ENCODE data around the gene STMN1. TPM values are rescaled to one million over a fixed set of nuclear protein-coding genes. Genes with fewer than 3 reads are reported as not detected.

STMN1 gene
- total and polyA plus RNA-seq, 3 experiments from 2014 or later = 88.7 to 325 (median 306) TPM

GRCh38 chr1:25888426-25888987 is 17.7 kb downstream of the STMN1 start:
- H3K27ac ChIP-seq (ENCODE audit: low read depth, low read length) = no peak overlapping the region
- no peaks in the 10 kb centered on the region for H3K4me1 ChIP-seq (ENCODE audit: insufficient read depth, low read length)
- H3K27me3 Mint-ChIP-seq = no peaks in the 10 kb centered on the region
- H3K36me3 Mint-ChIP-seq = no peaks in the 10 kb centered on the region
- no peaks in the 10 kb centered on the region for H3K9me3 ChIP-seq (ENCODE audit: low read length)
- DNase-seq = peak in 1 of 5 donors; percentile 7
- no peaks in the 10 kb centered on the region for H3K36me3 ChIP-seq (ENCODE audit: insufficient read depth, low read length)
- H3K27me3 ChIP-seq (ENCODE audit: insufficient read depth, low read length, poor library complexity, severe bottlenecking) = no peaks in the 10 kb centered on the region
- no peak overlapping the region for H3K4me3 ChIP-seq (ENCODE audit: low read length)
- no peaks in the 10 kb centered on the region for H3K9me3 Mint-ChIP-seq
- H3K27ac Mint-ChIP-seq = peak overlapping the region in 2 of 8 donors; percentile 11 to 61
- no peak overlapping the region for H3K4me3 Mint-ChIP-seq
- H3K4me1 Mint-ChIP-seq = no peaks in the 10 kb centered on the region
- CTCF ChIA-PET = interaction anchor here (1.9 kb wide), 1 partner anchor 109 kb away, joined by 5 read pairs; the partner anchor contains the start of gene PAFAH2
- POLR2A ChIA-PET = no interaction called here

- Histone ChIP-seq H3K4me3 (ENCODE audit: low read length) (no peak overlapping the region), H3K27ac (ENCODE audit: low read depth, low read length) (no peak overlapping the region), H3K27me3 (ENCODE audit: insufficient read depth, low read length, poor library complexity, severe bottlenecking) (no peaks in the 10 kb centered on the region), H3K4me1 (ENCODE audit: insufficient read depth, low read length) (no peaks in the 10 kb centered on the region), H3K9me3 (ENCODE audit: low read length) (no peaks in the 10 kb centered on the region), H3K36me3 (ENCODE audit: insufficient read depth, low read length) (no peaks in the 10 kb centered on the region)
- Mint-ChIP-seq H3K27ac (no peak overlapping the region), H3K9me3 (no peaks in the 10 kb centered on the region), H3K4me1 (no peaks in the 10 kb centered on the region), H3K27me3 (no peaks in the 10 kb centered on the region), H3K36me3 (no peaks in the 10 kb centered on the region), H3K4me3 (no peak overlapping the region)
- no peak for DNase-seq
- ChIA-PET POLR2A (no interaction called here), CTCF (interaction anchor here (1.4 to 3.1 kb wide), 2 partner anchors 9 to 10 kb away, joined by 4 to 13 read pairs; partner anchors contain the start of gene PAQR7)
These were observed 20.6 kb downstream of the STMN1 start for GRCh38 chr1:25885602-25886001.

GRCh38 chr1:25881266-25881665 is 25.0 kb downstream of the STMN1 start:
- Histone ChIP-seq H3K4me3 (ENCODE audit: low read length) (no peak overlapping the region), H3K27ac (ENCODE audit: low read depth, low read length) (no peak overlapping the region), H3K36me3 (ENCODE audit: insufficient read depth, low read length) (no peaks in the 10 kb centered on the region), H3K4me1 (ENCODE audit: insufficient read depth, low read length) (no peaks in the 10 kb centered on the region), H3K27me3 (ENCODE audit: insufficient read depth, low read length, poor library complexity, severe bottlenecking) (no peaks in the 10 kb centered on the region), H3K9me3 (ENCODE audit: low read length) (no peaks in the 10 kb centered on the region)
- Mint-ChIP-seq H3K4me3 (no peak overlapping the region), H3K27ac (no peak overlapping the region), H3K4me1 (peaks cover under 1 to 2% (median 1%) of the 10 kb centered on the region in 3 donors), H3K36me3 (no peaks in the 10 kb centered on the region), H3K9me3 (no peaks in the 10 kb centered on the region), H3K27me3 (peaks cover 0 to 6% of the 10 kb centered on the region in 2 donors)
- CTCF ChIA-PET = no interaction called here
- DNase-seq = no peak
- POLR2A ChIA-PET = no interaction called here

- Histone ChIP-seq H3K27me3 (ENCODE audit: insufficient read depth, low read length, poor library complexity, severe bottlenecking) (no peaks in the 10 kb centered on the region), H3K36me3 (ENCODE audit: insufficient read depth, low read length) (no peaks in the 10 kb centered on the region), H3K27ac (ENCODE audit: low read depth, low read length) (no peak overlapping the region), H3K4me1 (ENCODE audit: insufficient read depth, low read length) (no peaks in the 10 kb centered on the region), H3K4me3 (ENCODE audit: low read length) (no peak overlapping the region), H3K9me3 (ENCODE audit: low read length) (no peaks in the 10 kb centered on the region)
- peaks cover 5% of the 10 kb centered on the region in 3 donors for H3K4me1 Mint-ChIP-seq
- ChIA-PET CTCF (no interaction called here), POLR2A (no interaction called here)
- H3K27me3 Mint-ChIP-seq = peaks cover 0 to 6% of the 10 kb centered on the region in 2 donors
- H3K36me3 Mint-ChIP-seq = no peaks in the 10 kb centered on the region
- H3K9me3 Mint-ChIP-seq = no peaks in the 10 kb centered on the region
- no peak for DNase-seq
- H3K27ac Mint-ChIP-seq = peak overlapping the region in 1 of 8 donors; percentile 89
- H3K4me3 Mint-ChIP-seq = no peak overlapping the region
These were observed 25.7 kb downstream of the STMN1 start for GRCh38 chr1:25880518-25880917.

- Histone ChIP-seq H3K4me1 (ENCODE audit: insufficient read depth, low read length) (peaks cover 4% of the 10 kb centered on the region), H3K9me3 (ENCODE audit: low read length) (no peaks in the 10 kb centered on the region), H3K4me3 (ENCODE audit: low read length) (no peak overlapping the region), H3K36me3 (ENCODE audit: insufficient read depth, low read length) (no peaks in the 10 kb centered on the region), H3K27me3 (ENCODE audit: insufficient read depth, low read length, poor library complexity, severe bottlenecking) (no peaks in the 10 kb centered on the region), H3K27ac (ENCODE audit: low read depth, low read length) (no peak overlapping the region)
- CTCF ChIA-PET = no interaction called here
- peaks cover 5 to 10% (median 8%) of the 10 kb centered on the region in 3 donors for H3K4me1 Mint-ChIP-seq
- peaks cover 0 to 6% of the 10 kb centered on the region in 2 donors for H3K27me3 Mint-ChIP-seq
- peak overlapping the region in 2 of 8 donors; percentile 38 to 55 for H3K27ac Mint-ChIP-seq
- POLR2A ChIA-PET = no interaction called here
- H3K9me3 Mint-ChIP-seq = no peaks in the 10 kb centered on the region
- no peak overlapping the region for H3K4me3 Mint-ChIP-seq
- no peak for DNase-seq
- no peaks in the 10 kb centered on the region for H3K36me3 Mint-ChIP-seq
These were observed 26.5 kb downstream of the STMN1 start for GRCh38 chr1:25879675-25880074.

- peaks cover 11% of the 10 kb centered on the region for H3K4me1 ChIP-seq (ENCODE audit: insufficient read depth, low read length)
- ChIA-PET POLR2A (no interaction called here), CTCF (no interaction called here)
- Mint-ChIP-seq H3K4me3 (no peak overlapping the region), H3K9me3 (no peaks in the 10 kb centered on the region), H3K4me1 (peaks cover 5 to 10% (median 8%) of the 10 kb centered on the region in 3 donors), H3K27ac (peak overlapping the region in 1 of 8 donors; percentile 63), H3K36me3 (no peaks in the 10 kb centered on the region), H3K27me3 (peaks cover 0 to 6% of the 10 kb centered on the region in 2 donors)
- H3K27me3 ChIP-seq (ENCODE audit: insufficient read depth, low read length, poor library complexity, severe bottlenecking) = no peaks in the 10 kb centered on the region
- no peak for DNase-seq
- no peak overlapping the region for H3K27ac ChIP-seq (ENCODE audit: low read depth, low read length)
- no peak overlapping the region for H3K4me3 ChIP-seq (ENCODE audit: low read length)
- no peaks in the 10 kb centered on the region for H3K36me3 ChIP-seq (ENCODE audit: insufficient read depth, low read length)
- no peaks in the 10 kb centered on the region for H3K9me3 ChIP-seq (ENCODE audit: low read length)
These were observed 27.5 kb downstream of the STMN1 start for GRCh38 chr1:25878690-25879089.

GRCh38 chr1:25877155-25877554 is 29.1 kb downstream of the STMN1 start:
- Mint-ChIP-seq H3K36me3 (no peaks in the 10 kb centered on the region), H3K27me3 (peaks cover 0 to 6% of the 10 kb centered on the region in 2 donors), H3K4me3 (no peak overlapping the region), H3K9me3 (no peaks in the 10 kb centered on the region), H3K4me1 (peaks cover 5 to 10% (median 8%) of the 10 kb centered on the region in 3 donors), H3K27ac (peak overlapping the region in 1 of 8 donors; percentile 61)
- Histone ChIP-seq H3K4me1 (ENCODE audit: insufficient read depth, low read length) (peaks cover 11% of the 10 kb centered on the region), H3K27ac (ENCODE audit: low read depth, low read length) (no peak overlapping the region), H3K27me3 (ENCODE audit: insufficient read depth, low read length, poor library complexity, severe bottlenecking) (no peaks in the 10 kb centered on the region), H3K4me3 (ENCODE audit: low read length) (no peak overlapping the region), H3K9me3 (ENCODE audit: low read length) (no peaks in the 10 kb centered on the region), H3K36me3 (ENCODE audit: insufficient read depth, low read length) (no peaks in the 10 kb centered on the region)
- ChIA-PET POLR2A (no interaction called here), CTCF (no interaction called here)
- no peak for DNase-seq

GRCh38 chr1:25876693-25877077 is 29.5 kb downstream of the STMN1 start:
- no peaks in the 10 kb centered on the region for H3K9me3 Mint-ChIP-seq
- peak overlapping the region in 5 of 7 donors; percentile 33 to 86 (median 83) for H3K4me3 Mint-ChIP-seq
- no peaks in the 10 kb centered on the region for H3K36me3 Mint-ChIP-seq
- CTCF ChIA-PET = interaction anchor here (1.5 to 2.1 kb wide), 3 partner anchors 10 to 121 kb away, joined by 4 to 6 read pairs (median 5); partner anchors contain the start of gene PAFAH2
- no peak overlapping the region for H3K27ac ChIP-seq (ENCODE audit: low read depth, low read length)
- no peaks in the 10 kb centered on the region for H3K9me3 ChIP-seq (ENCODE audit: low read length)
- no peaks in the 10 kb centered on the region for H3K36me3 ChIP-seq (ENCODE audit: insufficient read depth, low read length)
- H3K4me1 Mint-ChIP-seq = peaks cover 5 to 10% (median 8%) of the 10 kb centered on the region in 3 donors
- no peak overlapping the region for H3K4me3 ChIP-seq (ENCODE audit: low read length)
- peak overlapping the region in 4 of 8 donors; percentile 13 to 96 (median 45) for H3K27ac Mint-ChIP-seq
- DNase-seq = no peak
- H3K4me1 ChIP-seq (ENCODE audit: insufficient read depth, low read length) = peaks cover 11% of the 10 kb centered on the region
- H3K27me3 Mint-ChIP-seq = peaks cover 0 to 6% of the 10 kb centered on the region in 2 donors
- H3K27me3 ChIP-seq (ENCODE audit: insufficient read depth, low read length, poor library complexity, severe bottlenecking) = no peaks in the 10 kb centered on the region
- POLR2A ChIA-PET = no interaction called here
